ENCODE results near the gene SHF. TPM values are rescaled to one million over a fixed set of nuclear protein-coding genes. Genes with fewer than 3 reads are reported as not detected.

Gene SHF
- total and polyA plus RNA-seq, 2 donors (not counting 3 experiments of a cell fraction or from before 2014, with no cell fraction given): 2.8 to 5.2 TPM

- Histone ChIP-seq H3K9me1 (replicated peaks; ENCODE audit: control insufficient read depth, extremely low read depth, insufficient read depth, low read length) (no peaks in the 10 kb centered on the region), H4K20me1 (replicated peaks; ENCODE audit: control insufficient read depth, extremely low read depth, insufficient read depth, low read length) (no peaks in the 10 kb centered on the region), H2AFZ (ENCODE audit: low read depth, low read length) (no peak overlapping the region), H3K27me3 (ENCODE audit: control insufficient read depth in 2 of 2, insufficient read depth in 2 of 2, low read length in 2 of 2) (no peaks in the 10 kb centered on the region), H3K9ac (replicated peaks; ENCODE audit: extremely low read depth, insufficient read depth, low read length) (no peak overlapping the region), H3K4me2 (ENCODE audit: insufficient read depth, low read length) (no peak overlapping the region), H3K9me3 (replicated peaks; ENCODE audit: control insufficient read depth, insufficient read depth, low read length) (no peaks in the 10 kb centered on the region), H3K27ac (ENCODE audit: insufficient read depth, low read depth, low read length) (no peak overlapping the region), H3K36me3 (ENCODE audit: control insufficient read depth in 2 of 2, extremely low read depth in 1 of 2, insufficient read depth in 2 of 2, low read length in 2 of 2) (no peaks in the 10 kb centered on the region), H3K4me1 (ENCODE audit: control insufficient read depth, extremely low read depth, insufficient read depth, low read length) (no peaks in the 10 kb centered on the region), H3K79me2 (ENCODE audit: control insufficient read depth, insufficient read depth, low read length) (no peaks in the 10 kb centered on the region), H3K4me3 (replicated peaks in 1 of 3; ENCODE audit: insufficient read depth in 1 of 3, low read depth in 1 of 3, low read length in 3 of 3) (no peak overlapping the region)
- dilution Hi-C loops (cut with MboI; ENCODE audit: extremely low pct_ligation_motif_present, low sequenced_read_pairs) (no loop called here), intact Hi-C loops (cut with micrococcal nuclease) (no loop called here)
- TF ChIP-seq POLR2AphosphoS5 (IDR thresholded peaks at IDR 0.05; ENCODE audit: insufficient read depth, low read depth, low read length) (no peak), MAX (IDR thresholded peaks at IDR 0.05; ENCODE audit: insufficient read depth, insufficient read length) (no peak), CTCF (IDR thresholded peaks at IDR 0.05; ENCODE audit: extremely low read depth in 1 of 2, insufficient read depth in 1 of 2, low read depth in 1 of 2, low read length in 2 of 2) (no peak), JUN (IDR thresholded peaks at IDR 0.05; ENCODE audit: borderline replicate concordance, insufficient read depth, insufficient read length, low read depth) (no peak), GATA2 (IDR thresholded peaks at IDR 0.05; ENCODE audit: insufficient read depth, insufficient read length, low read depth, low read length) (no peak), EZH2 (IDR thresholded peaks at IDR 0.05; ENCODE audit: borderline replicate concordance, low read depth, low read length, severe bottlenecking) (no peak), FOS (IDR thresholded peaks at IDR 0.05; ENCODE audit: borderline replicate concordance, insufficient read depth, low read length) (no peak), MYC (IDR thresholded peaks at IDR 0.05; ENCODE audit: low read depth, low read length) (no peak), POLR2A (IDR thresholded peaks at IDR 0.05; ENCODE audit: low read depth, low read length) (no peak)
- ChIA-PET CTCF (interaction anchor here (1.6 to 1.8 kb wide), 2 partner anchors 13 to 32 kb away, joined by 6 to 8 read pairs; no protein-coding TSS in a partner anchor), POLR2A (no interaction called here)
- DNase-seq (ENCODE audit: low read depth, low spot score): no peak
- FAIRE-seq: no peak
- no TSS peak for BruUV-seq (replicated peaks)
Measured at GRCh38 chr15:45150481-45150880, 37.3 kb downstream of the SHF start.

All from endothelial cell of umbilical vein (primary cell).